Breast epithelium (tissue), 4 donors: ENCODE results near the gene GAK. TPM values are rescaled to one million over a fixed set of nuclear protein-coding genes. Genes with fewer than 3 reads are reported as not detected.

Experiments used
- DNase-seq, 2 donors: peaks; one replicate each; pipeline ENCODE4 v3.0.0-alpha.2; 2019; ENCODE audit warnings: low spot score in 2 of 2
- H3K27ac ChIP-seq, 2 donors: fragments of 200-600 bp; sonication (generic) in 1 of 2; one replicate each; pipeline ENCODE4 v1.5.1; 2016 to 2019; ENCODE audit warnings: mild to moderate bottlenecking in 1 of 2
- H3K27me3 ChIP-seq, 2 donors: fragments of 200-600 bp; sonication (generic) in 1 of 2; one replicate each; pipeline versions ENCODE4 v1.5.1 to v1.6.0; 2017 to 2019; ENCODE audit warnings: control low read depth in 1 of 2, mild to moderate bottlenecking in 1 of 2
- H3K36me3 ChIP-seq: fragments of 200-600 bp; one replicate; pipeline ENCODE4 v1.5.1; 2019
- H3K4me1 ChIP-seq, 2 donors: fragments of 200-600 bp; sonication (generic); one replicate each; pipeline ENCODE4 v1.5.1; 2016 to 2019; ENCODE audit warnings: control low read depth in 1 of 2
- H3K4me3 ChIP-seq, 3 donors: fragments of 200-600 bp; sonication (generic); 1 replicate in 2 of 3; 2 replicates in 1 of 3; pipeline ENCODE4 v1.5.1; 2016 to 2019; ENCODE audit warnings: mild to moderate bottlenecking in 3 of 3, moderate library complexity in 2 of 3
- H3K9me3 ChIP-seq, 2 donors: fragments of 200-600 bp; sonication (generic) in 1 of 2; one replicate each; pipeline ENCODE4 v1.5.1; 2016 to 2019; ENCODE audit warnings: control low read depth in 1 of 2
- POLR2A ChIP-seq: fragments of 450-650 bp; IDR thresholded peaks from one replicate; pipeline ENCODE4 v1.6.1; 2016; ENCODE audit warnings: antibody characterized with exemption, mild to moderate bottlenecking, moderate library complexity
- POLR2AphosphoS5 ChIP-seq, 3 donors: sonication (generic); formaldehyde crosslinking; IDR thresholded peaks; one replicate each; pipeline ENCODE4 v1.6.1; 2017; ENCODE audit warnings: antibody characterized with exemption in 3 of 3
- intact Hi-C: fragments of 100-400 bp; cut with DNase I; formaldehyde crosslinking; loops from one replicate; pipeline ENCODE4 v1.15.1; 2023; ENCODE audit warnings: low total_unique reads
- total RNA-seq, 3 donors: library from RNA; depleted of rRNA; stranded (reverse); fragments of >200 nt; gene quantifications; one replicate each; pipeline ENCODE4 v1.1.0, GENCODE V29; 2016
- TF ChIP-seq, protein P1 (sequence below), 3 donors: fragments of 450-650 bp; IDR thresholded peaks; one replicate each; pipeline ENCODE4 v1.5.1; 2016 to 2017; ENCODE audit warnings: antibody characterized with exemption in 3 of 3, mild to moderate bottlenecking in 3 of 3, moderate library complexity in 3 of 3

The GAK gene
- total RNA-seq, 3 donors from 2014 or later: 76.2 to 95.7 (median 81.9) TPM

DNA sequence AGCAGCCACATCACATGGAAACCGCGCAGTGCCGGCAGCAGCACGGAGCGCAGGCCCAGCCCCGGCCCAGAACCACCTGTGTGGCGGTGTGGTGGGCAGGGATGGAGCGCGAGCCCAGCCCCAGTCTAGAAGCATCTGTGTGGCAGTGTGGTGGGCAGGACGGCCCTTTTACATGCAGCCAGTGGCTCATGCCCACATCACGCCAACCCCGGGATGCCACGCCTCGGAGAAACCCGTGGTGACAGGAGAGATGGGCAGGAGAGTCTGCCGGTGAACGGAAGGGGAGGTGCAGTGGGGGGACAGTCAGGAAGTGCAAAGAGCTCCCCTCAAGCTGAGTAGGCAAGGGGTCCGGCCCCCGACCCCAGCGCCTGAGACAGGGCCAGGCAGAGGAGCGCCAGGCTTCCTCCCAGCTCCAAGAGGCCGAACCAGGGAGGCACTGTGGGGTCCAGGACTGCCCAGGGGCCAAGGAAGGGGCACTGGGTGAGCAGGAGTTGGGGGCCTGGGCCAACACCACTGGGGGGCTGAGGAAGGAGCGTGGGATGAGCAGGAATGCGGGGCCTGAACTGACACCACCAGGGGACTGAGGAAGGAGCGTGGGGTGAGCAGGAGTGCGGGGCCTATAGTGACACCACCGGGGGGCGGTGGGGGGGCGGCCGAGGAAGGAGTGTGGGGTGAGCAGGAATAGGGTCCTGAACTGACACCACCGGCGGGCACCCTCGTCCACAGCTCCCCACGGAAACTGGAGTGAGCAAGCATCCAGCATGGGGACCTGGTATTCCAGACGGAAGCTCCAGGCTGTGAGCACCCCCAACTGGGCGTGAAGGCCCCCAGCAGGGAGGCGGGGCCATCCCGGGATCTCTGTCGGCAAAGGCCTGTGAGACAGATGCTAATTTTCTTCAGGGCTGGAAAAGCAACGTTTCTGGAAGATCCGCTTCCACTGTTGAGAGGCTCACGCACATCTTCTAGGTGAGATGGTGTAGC, 28.8 kb downstream of the GAK start:
- Histone ChIP-seq H3K36me3 (no peaks in the 10 kb centered on the region), H3K4me1 (no peaks in the 10 kb centered on the region), H3K4me3 (no peak overlapping the region), H3K9me3 (no peaks in the 10 kb centered on the region), H3K27ac (no peak overlapping the region), H3K27me3 (no peaks in the 10 kb centered on the region)
- TF ChIP-seq POLR2A (no peak), POLR2AphosphoS5 (IDR thresholded peaks at IDR 0.05) (no peak)
- TF ChIP-seq, protein P1, sequence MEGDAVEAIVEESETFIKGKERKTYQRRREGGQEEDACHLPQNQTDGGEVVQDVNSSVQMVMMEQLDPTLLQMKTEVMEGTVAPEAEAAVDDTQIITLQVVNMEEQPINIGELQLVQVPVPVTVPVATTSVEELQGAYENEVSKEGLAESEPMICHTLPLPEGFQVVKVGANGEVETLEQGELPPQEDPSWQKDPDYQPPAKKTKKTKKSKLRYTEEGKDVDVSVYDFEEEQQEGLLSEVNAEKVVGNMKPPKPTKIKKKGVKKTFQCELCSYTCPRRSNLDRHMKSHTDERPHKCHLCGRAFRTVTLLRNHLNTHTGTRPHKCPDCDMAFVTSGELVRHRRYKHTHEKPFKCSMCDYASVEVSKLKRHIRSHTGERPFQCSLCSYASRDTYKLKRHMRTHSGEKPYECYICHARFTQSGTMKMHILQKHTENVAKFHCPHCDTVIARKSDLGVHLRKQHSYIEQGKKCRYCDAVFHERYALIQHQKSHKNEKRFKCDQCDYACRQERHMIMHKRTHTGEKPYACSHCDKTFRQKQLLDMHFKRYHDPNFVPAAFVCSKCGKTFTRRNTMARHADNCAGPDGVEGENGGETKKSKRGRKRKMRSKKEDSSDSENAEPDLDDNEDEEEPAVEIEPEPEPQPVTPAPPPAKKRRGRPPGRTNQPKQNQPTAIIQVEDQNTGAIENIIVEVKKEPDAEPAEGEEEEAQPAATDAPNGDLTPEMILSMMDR (IDR thresholded peaks at IDR 0.05): no peak
- DNase-seq: no peak
- intact Hi-C loops: no loop called here

DNA sequence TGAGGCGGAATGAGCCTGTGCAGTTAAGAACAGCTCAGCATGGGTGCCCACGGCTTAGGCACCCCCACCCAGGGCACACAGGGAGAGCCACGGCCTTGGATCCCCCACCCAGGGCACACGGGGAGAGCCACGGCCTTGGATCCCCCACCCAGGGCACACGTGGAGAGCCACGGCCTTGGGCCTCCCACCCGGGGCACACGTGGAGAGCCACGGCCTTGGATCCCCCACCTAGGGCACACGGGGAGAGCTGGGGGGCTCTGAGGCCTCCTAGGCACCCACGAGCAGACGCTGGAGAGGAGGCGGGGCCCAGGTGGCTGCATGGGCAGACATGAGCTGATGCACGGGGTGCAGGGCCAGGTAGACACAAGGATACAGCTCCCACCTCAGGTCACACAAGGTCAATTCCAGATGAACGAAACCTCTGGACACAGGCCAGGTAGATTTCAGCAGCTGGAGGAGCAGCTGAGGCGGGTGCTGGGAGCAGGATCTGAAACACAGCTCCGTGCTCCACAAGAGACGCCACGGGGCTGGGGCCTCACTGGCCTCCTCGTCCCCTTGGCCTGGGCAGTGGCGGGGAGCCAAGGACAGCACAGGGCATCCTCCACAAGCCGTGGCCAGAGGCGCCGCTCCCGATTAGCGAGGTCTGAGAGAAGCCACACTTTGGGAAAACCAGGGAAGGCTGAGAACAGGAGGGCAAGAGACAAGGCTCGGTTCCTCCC, 30.8 kb downstream of the GAK start:
- TF ChIP-seq, protein P1 (IDR thresholded peaks at IDR 0.05): no peak
- TF ChIP-seq POLR2AphosphoS5 (IDR thresholded peaks at IDR 0.05): no peak
- no peak for TF ChIP-seq POLR2A
- DNase-seq: no peak
- intact Hi-C loops: no loop called here
- no peaks in the 10 kb centered on the region for H3K36me3 ChIP-seq
- H3K9me3 ChIP-seq: no peaks in the 10 kb centered on the region
- no peaks in the 10 kb centered on the region for H3K27me3 ChIP-seq
- H3K4me1 ChIP-seq: no peaks in the 10 kb centered on the region
- no peak overlapping the region for H3K27ac ChIP-seq
- H3K4me3 ChIP-seq: no peak overlapping the region

DNA sequence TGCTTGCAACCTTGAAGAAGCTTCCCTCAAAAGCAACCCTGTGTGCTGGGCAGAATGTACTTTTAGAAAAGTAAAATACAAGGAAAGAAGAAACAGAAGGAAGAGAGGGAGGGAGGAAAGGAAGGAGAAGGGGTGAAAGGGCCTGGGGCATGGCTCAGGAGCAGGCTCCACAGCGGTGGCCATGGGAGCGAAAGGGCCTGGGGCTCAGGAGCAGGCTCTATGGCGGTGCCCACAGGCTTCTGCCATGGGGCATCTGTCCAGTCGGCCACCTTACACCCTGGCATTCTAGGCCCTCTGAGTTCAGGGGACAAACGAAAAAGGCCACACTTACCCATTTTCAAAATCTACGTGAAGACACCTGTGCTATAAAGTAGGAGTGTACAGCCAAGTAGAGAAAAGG, 31.4 kb downstream of the GAK start:
- intact Hi-C loops: no loop called here
- Histone ChIP-seq H3K36me3 (no peaks in the 10 kb centered on the region), H3K9me3 (no peaks in the 10 kb centered on the region), H3K27ac (no peak overlapping the region), H3K27me3 (no peaks in the 10 kb centered on the region), H3K4me3 (no peak overlapping the region), H3K4me1 (no peaks in the 10 kb centered on the region)
- TF ChIP-seq, protein P1 (IDR thresholded peaks at IDR 0.05): no peak
- TF ChIP-seq POLR2A (no peak), POLR2AphosphoS5 (IDR thresholded peaks at IDR 0.05) (no peak)
- no peak for DNase-seq

DNA sequence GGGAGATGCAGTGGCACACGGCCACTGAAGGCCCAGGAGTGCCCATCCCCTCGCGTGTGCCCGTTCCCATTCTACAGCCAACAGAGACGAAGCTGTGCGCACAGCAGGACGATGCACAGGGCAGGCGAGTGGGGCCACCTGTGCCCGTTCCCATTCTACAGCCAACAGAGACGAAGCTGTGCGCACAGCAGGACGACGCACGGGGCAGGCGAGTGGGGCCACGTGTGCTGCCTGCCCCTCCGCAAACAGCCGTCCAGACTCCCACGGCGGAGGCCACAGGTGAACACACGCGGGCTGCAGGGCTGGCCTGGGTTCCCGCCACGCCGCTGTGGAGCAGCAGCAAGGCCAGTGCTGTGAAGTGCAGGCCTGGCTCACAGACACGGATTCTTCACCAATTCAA, 32.0 kb downstream of the GAK start:
- H3K36me3 ChIP-seq: no peaks in the 10 kb centered on the region
- no peak overlapping the region for H3K4me3 ChIP-seq
- intact Hi-C loops: no loop called here
- no peak for DNase-seq
- TF ChIP-seq, protein P1 (IDR thresholded peaks at IDR 0.05): no peak
- TF ChIP-seq POLR2AphosphoS5 (IDR thresholded peaks at IDR 0.05) (no peak), POLR2A (no peak)
- H3K4me1 ChIP-seq: no peaks in the 10 kb centered on the region
- no peak overlapping the region for H3K27ac ChIP-seq
- H3K27me3 ChIP-seq: no peaks in the 10 kb centered on the region
- H3K9me3 ChIP-seq: no peaks in the 10 kb centered on the region

DNA sequence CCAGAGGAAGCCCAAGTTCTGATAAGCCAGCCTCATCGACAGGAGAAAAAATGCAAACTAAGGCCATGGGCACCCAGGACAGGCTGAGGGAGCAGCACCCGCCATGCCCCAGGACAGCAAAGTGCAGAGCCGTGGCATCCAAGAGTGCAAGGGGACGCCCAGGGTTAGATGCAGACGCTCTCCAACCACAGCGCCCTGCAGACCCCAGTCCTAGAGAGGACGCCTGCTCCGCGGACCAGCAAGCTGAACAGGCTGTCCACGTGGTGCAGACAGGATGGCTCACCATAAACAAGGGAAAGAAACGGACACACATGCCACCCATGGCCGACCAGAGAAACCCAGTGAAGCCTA, 32.6 kb downstream of the GAK start:
- no peaks in the 10 kb centered on the region for H3K36me3 ChIP-seq
- TF ChIP-seq POLR2A: no peak
- TF ChIP-seq, protein P1 (IDR thresholded peaks at IDR 0.05): no peak
- no peak for TF ChIP-seq POLR2AphosphoS5 (IDR thresholded peaks at IDR 0.05)
- no peak overlapping the region for H3K4me3 ChIP-seq
- no peak overlapping the region for H3K27ac ChIP-seq
- H3K27me3 ChIP-seq: no peaks in the 10 kb centered on the region
- no peaks in the 10 kb centered on the region for H3K4me1 ChIP-seq
- no peaks in the 10 kb centered on the region for H3K9me3 ChIP-seq
- intact Hi-C loops: no loop called here
- no peak for DNase-seq
